ENCODE results near the gene ARID1A.
A peak's percentile ranks its signal among the peaks of the same experiment; 100 is the strongest.

The ARID1A gene

GRCh38 chr1:26814377-26814776, 118.6 kb downstream of the ARID1A start:
- H3K4me3 ChIP-seq (ENCODE audit: low read depth, low read length), result no peak overlapping the region
- TF ChIP-seq CTCF (IDR thresholded peaks at IDR 0.05; ENCODE audit: low read depth, low read length), result no peak

- no peak for TF ChIP-seq CTCF (IDR thresholded peaks at IDR 0.05; ENCODE audit: low read depth, low read length)
- no peak overlapping the region for H3K4me3 ChIP-seq (ENCODE audit: low read depth, low read length)
Measured at GRCh38 chr1:26814893-26815292, 119.1 kb downstream of the ARID1A start.

GRCh38 chr1:26820784-26821269, 125.0 kb downstream of the ARID1A start:
- 0 out of 2 replicates have a peak, but pooled peaks have one; percentile 4 for TF ChIP-seq CTCF (IDR thresholded peaks at IDR 0.05; ENCODE audit: low read depth, low read length)

GRCh38 chr1:26822737-26823395, 127.1 kb downstream of the ARID1A start:
- H3K4me3 ChIP-seq (ENCODE audit: low read depth, low read length), result no peak overlapping the region
- TF ChIP-seq CTCF (IDR thresholded peaks at IDR 0.05; ENCODE audit: low read depth, low read length), result no peak

More at GRCh38 chr1:26820784-26821269, 125.0 kb downstream of the ARID1A start:
- no peak overlapping the region for H3K4me3 ChIP-seq (ENCODE audit: low read depth, low read length)

- H3K4me3 ChIP-seq (ENCODE audit: low read depth, low read length), result no peak overlapping the region
- no peak for TF ChIP-seq CTCF (IDR thresholded peaks at IDR 0.05; ENCODE audit: low read depth, low read length)
Measured at GRCh38 chr1:26824731-26825130, 128.9 kb downstream of the ARID1A start.

GRCh38 chr1:26826261-26827105, 130.7 kb downstream of the ARID1A start, which contains the start of gene ZDHHC18:
Gene ZDHHC18, plus strand, starts transcription at chr1:26826688. Its CDS starts 117 bp downstream, at chr1:26826805.
- peak within 1 kb of the TSS; percentile 72 for H3K4me3 ChIP-seq (ENCODE audit: low read depth, low read length)
- peak; percentile 30; the same call in 1 of the 2 replicates for TF ChIP-seq CTCF (IDR thresholded peaks at IDR 0.05; ENCODE audit: low read depth, low read length)
